Prostate gland (tissue), 2 donors: ENCODE data around the gene PCDHGB6. TPM values are rescaled to one million over a fixed set of nuclear protein-coding genes. Genes with fewer than 3 reads are reported as not detected.
A peak's percentile ranks its signal among the peaks of the same experiment; 100 is the strongest.

Experiments
- DNase-seq: peaks from one replicate; pipeline ENCODE4 v3.0.0-alpha.2; 2019; ENCODE audit warnings: low spot score
- H3K27ac ChIP-seq, 2 donors: fragments of 200-600 bp; sonication (generic); 2 replicates each; pipeline ENCODE4 v1.5.1; 2017 to 2019
- H3K27me3 ChIP-seq: fragments of 200-600 bp; sonication (generic); replicated peaks from 2 replicates; pipeline ENCODE4 v1.5.1; 2019; ENCODE audit not compliant: insufficient read depth
- H3K36me3 ChIP-seq, 2 donors: fragments of 200-600 bp; sonication (generic); 1 replicate in 1 of 2; 2 replicates in 1 of 2; pipeline versions ENCODE4 v1.5.1 to v1.8.1; 2017 to 2019
- H3K4me1 ChIP-seq: fragments of 200-600 bp; sonication (generic); replicated peaks from 2 replicates; pipeline ENCODE4 v1.5.1; 2019
- H3K4me3 ChIP-seq, 2 donors: fragments of 200-600 bp; sonication (generic); 2 replicates each; pipeline ENCODE4 v1.5.1; 2017 to 2019
- H3K9me3 ChIP-seq: fragments of 200-600 bp; sonication (generic); 2 replicates; pipeline ENCODE4 v1.5.1; 2017
- CTCF ChIP-seq, 4 experiments: fragments of 200-600 bp in 2 of 4; fragments of 450-650 bp in 2 of 4; sonication (generic) in 2 of 4; IDR thresholded peaks; 1 replicate in 3 of 4; 2 replicates in 1 of 4; pipeline ENCODE4 v1.5.1; 2016 to 2019; ENCODE audit warnings: antibody characterized with exemption in 4 of 4, mild to moderate bottlenecking in 2 of 4, moderate library complexity in 2 of 4
- POLR2A ChIP-seq: fragments of 450-650 bp; IDR thresholded peaks from one replicate; pipeline ENCODE4 v1.6.1; 2016; ENCODE audit warnings: antibody characterized with exemption, mild to moderate bottlenecking
- POLR2AphosphoS5 ChIP-seq: sonication (generic); formaldehyde crosslinking; IDR thresholded peaks from one replicate; pipeline ENCODE4 v1.6.1; 2017; ENCODE audit warnings: antibody characterized with exemption
- WGBS: methylation state at CpG from one replicate; pipeline ENCODE4 v1.1.5; 2018; 5-methylcytosine and 5-hydroxymethylcytosine counted together
- intact Hi-C: fragments of 100-400 bp; cut with DNase I; formaldehyde crosslinking; loops from one replicate; pipeline ENCODE4 v1.14.2; 2022
- total RNA-seq, 2 donors: library from RNA; depleted of rRNA; stranded (reverse); fragments of >200 nt; gene quantifications; one replicate each; pipeline ENCODE4 v1.1.0, GENCODE V29; 2016

Gene PCDHGB6
- total RNA-seq, 2 donors from 2014 or later = 5.2 to 11.0 TPM

DNA sequence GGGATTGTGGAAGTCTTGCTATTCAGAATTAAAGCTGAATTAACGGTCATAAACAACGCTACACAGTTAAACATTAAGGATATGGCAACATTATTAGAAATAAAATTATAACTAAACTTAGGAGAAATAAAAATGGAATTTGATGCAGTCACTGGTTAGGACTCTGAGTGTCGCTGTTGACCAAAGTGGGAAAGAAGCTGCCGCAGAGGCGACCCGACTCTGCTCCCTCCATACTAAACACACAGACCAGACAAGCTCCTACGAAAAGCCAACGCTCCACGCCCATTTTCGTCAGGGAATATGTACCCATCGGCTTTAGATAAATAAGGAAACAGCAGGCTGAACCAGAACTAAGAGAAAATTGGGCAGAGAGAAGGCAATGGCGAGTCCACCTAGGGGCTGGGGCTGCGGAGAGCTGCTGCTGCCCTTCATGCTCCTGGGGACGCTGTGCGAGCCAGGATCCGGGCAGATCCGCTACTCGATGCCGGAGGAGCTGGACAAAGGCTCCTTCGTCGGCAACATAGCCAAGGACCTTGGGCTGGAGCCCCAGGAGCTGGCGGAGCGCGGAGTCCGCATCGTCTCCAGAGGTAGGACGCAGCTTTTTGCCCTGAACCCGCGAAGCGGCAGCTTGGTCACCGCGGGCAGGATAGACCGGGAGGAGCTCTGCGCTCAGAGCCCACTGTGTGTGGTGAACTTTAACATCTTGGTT is 43.7 kb upstream of the PCDHGB6 start, which contains the start of gene PCDHGA5:
TSS of gene PCDHGA5 (plus strand) at position 211 of the 709 bp plus-strand sequence. CDS start at position 380, 169 bp downstream.
- DNase-seq = no peak
- Histone ChIP-seq H3K27me3 (peaks cover 23% of the 10 kb centered on the region), H3K4me1 (no peaks in the 10 kb centered on the region), H3K9me3 (no peaks in the 10 kb centered on the region), H3K36me3 (no peaks in the 10 kb centered on the region), H3K4me3 (no peak within 1 kb of the TSS), H3K27ac (no peak within 1 kb of the TSS)
- intact Hi-C loops = no loop called here
- WGBS = 10% methylated on average over 34 of the region's 34 CpGs
- no peak for TF ChIP-seq POLR2A
- TF ChIP-seq CTCF (IDR thresholded peaks at IDR 0.05) = no peak
- TF ChIP-seq POLR2AphosphoS5 = no peak

DNA sequence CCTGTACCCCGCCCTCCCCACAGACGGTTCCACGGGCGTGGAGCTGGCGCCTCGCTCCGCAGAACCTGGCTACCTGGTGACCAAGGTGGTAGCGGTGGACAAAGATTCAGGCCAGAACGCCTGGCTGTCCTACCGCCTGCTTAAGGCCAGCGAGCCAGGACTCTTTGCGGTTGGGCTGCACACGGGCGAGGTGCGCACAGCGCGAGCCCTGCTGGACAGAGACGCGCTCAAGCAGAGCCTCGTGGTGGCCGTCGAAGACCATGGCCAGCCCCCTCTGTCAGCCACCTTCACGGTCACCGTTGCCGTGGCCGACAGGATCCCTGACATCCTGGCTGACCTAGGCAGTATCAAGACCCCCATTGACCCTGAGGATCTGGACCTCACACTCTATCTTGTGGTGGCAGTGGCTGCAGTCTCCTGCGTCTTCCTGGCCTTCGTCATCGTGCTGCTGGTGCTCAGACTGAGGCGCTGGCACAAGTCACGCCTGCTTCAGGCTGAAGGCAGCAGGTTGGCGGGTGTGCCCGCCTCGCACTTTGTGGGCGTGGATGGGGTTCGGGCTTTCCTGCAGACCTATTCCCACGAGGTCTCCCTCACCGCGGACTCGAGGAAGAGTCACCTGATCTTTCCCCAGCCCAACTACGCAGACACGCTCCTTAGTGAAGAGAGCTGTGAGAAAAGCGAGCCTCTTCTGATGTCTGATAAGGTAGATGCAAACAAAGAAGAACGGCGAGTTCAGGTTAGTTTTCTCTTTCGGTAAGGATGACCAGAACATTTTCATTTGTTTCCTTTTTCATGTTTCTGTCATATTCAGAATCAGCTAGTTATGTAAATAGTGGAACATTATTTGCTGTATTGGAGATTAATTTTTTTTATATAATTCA is 41.6 kb upstream of the PCDHGB6 start:
- Histone ChIP-seq H3K27ac (no peak overlapping the region), H3K36me3 (no peaks in the 10 kb centered on the region), H3K9me3 (no peaks in the 10 kb centered on the region), H3K4me3 (no peak overlapping the region), H3K4me1 (no peaks in the 10 kb centered on the region), H3K27me3 (peaks cover 17% of the 10 kb centered on the region)
- WGBS = 20% methylated on average over 31 of the region's 46 CpGs
- no peak for DNase-seq
- intact Hi-C loops = no loop called here
- TF ChIP-seq CTCF (IDR thresholded peaks at IDR 0.05) (no peak), POLR2A (no peak), POLR2AphosphoS5 (no peak)

DNA sequence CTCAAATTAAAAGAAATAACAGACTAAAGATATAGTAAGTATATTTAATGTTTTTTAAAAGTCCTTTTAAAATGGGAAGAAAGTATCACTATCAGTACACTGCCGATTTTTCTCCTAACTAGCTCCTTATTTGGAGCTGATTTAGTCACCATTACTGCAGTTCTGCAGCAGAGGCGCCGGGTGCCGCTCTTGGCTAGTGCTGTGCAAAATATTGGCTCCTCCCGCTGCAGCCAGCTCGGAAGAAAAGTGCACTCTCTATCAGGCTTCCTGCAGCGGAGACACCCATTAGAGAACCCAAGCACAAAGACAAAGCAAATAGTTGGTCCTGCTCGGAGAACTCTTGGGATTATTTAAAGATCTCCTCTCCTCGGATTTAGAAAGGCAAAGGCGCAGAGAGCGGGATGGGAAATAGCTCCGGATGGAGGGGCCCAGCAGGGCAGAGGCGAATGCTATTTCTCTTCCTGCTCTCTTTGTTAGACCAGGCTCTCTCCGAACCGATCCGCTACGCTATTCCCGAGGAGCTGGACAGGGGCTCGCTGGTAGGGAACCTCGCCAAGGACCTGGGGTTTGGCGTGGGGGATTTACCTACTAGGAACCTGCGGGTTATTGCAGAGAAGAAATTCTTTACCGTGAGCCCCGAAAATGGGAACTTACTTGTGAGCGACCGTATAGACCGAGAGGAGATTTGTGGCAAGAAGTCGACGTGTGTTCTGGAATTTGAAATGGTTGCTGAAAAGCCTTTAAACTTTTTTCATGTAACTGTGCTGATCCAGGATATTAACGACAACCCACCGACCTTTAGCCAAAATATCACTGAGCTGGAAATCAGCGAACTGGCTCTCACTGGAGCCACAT is 37.6 kb upstream of the PCDHGB6 start, which contains the start of gene PCDHGB3:
TSS of gene PCDHGB3 (plus strand) at position 249 of the 855 bp plus-strand sequence. CDS start at position 402, 153 bp downstream.
- WGBS = 17% methylated on average over 32 of the region's 32 CpGs
- no peak within 1 kb of the TSS for H3K4me3 ChIP-seq
- no peaks in the 10 kb centered on the region for H3K9me3 ChIP-seq
- H3K4me1 ChIP-seq = no peaks in the 10 kb centered on the region
- intact Hi-C loops = no loop called here
- H3K27me3 ChIP-seq = peaks cover 8% of the 10 kb centered on the region
- no peak for TF ChIP-seq POLR2AphosphoS5
- no peak for TF ChIP-seq POLR2A
- peak in 1 of 4 experiments; percentile 21 for TF ChIP-seq CTCF (IDR thresholded peaks at IDR 0.05)
- DNase-seq = no peak
- no peaks in the 10 kb centered on the region for H3K36me3 ChIP-seq
- H3K27ac ChIP-seq = no peak within 1 kb of the TSS

- intact Hi-C loops = no loop called here
- Histone ChIP-seq H3K4me3 (no peak overlapping the region), H3K36me3 (no peaks in the 10 kb centered on the region), H3K27me3 (peaks cover 4% of the 10 kb centered on the region), H3K27ac (no peak overlapping the region), H3K9me3 (no peaks in the 10 kb centered on the region), H3K4me1 (no peaks in the 10 kb centered on the region)
- TF ChIP-seq POLR2AphosphoS5 = no peak
- no peak for TF ChIP-seq POLR2A
- TF ChIP-seq CTCF (IDR thresholded peaks at IDR 0.05) = no peak
- no peak for DNase-seq
- WGBS = 18% methylated on average over 41 of the region's 69 CpGs
These were observed 36.0 kb upstream of the PCDHGB6 start for GRCh38 chr5:141371572-141372475.
